Lower leg skin (tissue), 3 donors: ENCODE results near the gene DIP2B.

Experiments
- CTCF ChIP-seq, 3 donors: fragments of 450-650 bp; IDR thresholded peaks; one replicate each; pipeline ENCODE4 v1.5.1; 2016; ENCODE audit warnings: antibody characterized with exemption in 3 of 3, mild to moderate bottlenecking in 3 of 3, moderate library complexity in 2 of 3
- POLR2A ChIP-seq, 2 donors: fragments of 450-650 bp; IDR thresholded peaks; one replicate each; pipeline ENCODE4 v1.6.1; 2016 to 2017; ENCODE audit warnings: antibody characterized with exemption in 2 of 2, mild to moderate bottlenecking in 1 of 2, moderate library complexity in 1 of 2

DNA sequence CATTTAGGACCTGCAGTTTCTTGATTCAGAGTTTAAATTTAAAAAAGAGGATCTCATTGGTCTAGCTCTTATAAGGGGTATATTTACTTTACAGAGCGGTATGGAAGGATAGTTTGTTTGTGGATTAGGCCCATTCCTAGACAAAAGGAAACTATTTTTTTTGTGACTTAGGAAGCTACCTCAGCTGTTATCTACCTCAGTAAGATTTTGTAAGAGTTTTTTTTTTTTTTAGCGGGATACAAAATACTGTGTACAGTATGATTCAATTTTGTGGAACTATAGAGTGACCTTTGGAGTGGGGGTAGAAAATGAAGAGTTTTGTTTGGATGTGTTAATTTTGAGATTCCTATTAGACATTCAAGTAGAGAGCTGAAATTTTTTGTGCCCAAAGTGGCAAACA, 154.5 kb downstream of the DIP2B start:
- no peak for TF ChIP-seq CTCF (IDR thresholded peaks at IDR 0.05)
- no peak for TF ChIP-seq POLR2A (IDR thresholded peaks at IDR 0.05)
